T-helper 2 cell treated with Interferon-gamma antibody and Interleukin-4, amounts not matched to agents 5 μg/mL and 100 μg/mL, for 36 hours (primary cell): ENCODE measurements around the gene MANSC1.

Experiments
- DNase-seq: peaks from one replicate; pipeline ENCODE4 v3.0.0; 2021; ENCODE audit warnings: low spot score
- H3K27ac Mint-ChIP-seq: one replicate; pipeline ENCODE4 v1.8.0; 2021; ENCODE audit warnings: mild to moderate bottlenecking, mixed read lengths
- H3K27me3 Mint-ChIP-seq: one replicate; pipeline ENCODE4 v1.8.0; 2021; ENCODE audit warnings: low read depth, mixed read lengths
- H3K36me3 Mint-ChIP-seq: one replicate; pipeline ENCODE4 v1.8.0; 2021; ENCODE audit warnings: low read depth, mixed read lengths
- H3K4me1 Mint-ChIP-seq: one replicate; pipeline ENCODE4 v1.8.0; 2021; ENCODE audit warnings: low read depth, mixed read lengths
- H3K4me3 Mint-ChIP-seq: one replicate; pipeline ENCODE4 v1.8.0; 2022; ENCODE audit warnings: mild to moderate bottlenecking, moderate library complexity, mixed read lengths
- H3K9me3 Mint-ChIP-seq: one replicate; pipeline ENCODE4 v1.8.0; 2021; ENCODE audit warnings: mixed read lengths

MANSC1 gene

GRCh38 chr12:12349711-12350665 is at the start of gene MANSC1:
Gene MANSC1 (minus strand): TSS chr12:12350242. CDS start chr12:12343314, 6,928 bp downstream.
- peak; percentile 27 for DNase-seq
- H3K9me3 Mint-ChIP-seq = no peaks in the 10 kb centered on the region
- peaks cover 7% of the 10 kb centered on the region for H3K27me3 Mint-ChIP-seq
- peak within 1 kb of the TSS; percentile 19 for H3K27ac Mint-ChIP-seq
- H3K4me3 Mint-ChIP-seq = peak within 1 kb of the TSS; percentile 70
- no peaks in the 10 kb centered on the region for H3K36me3 Mint-ChIP-seq
- H3K4me1 Mint-ChIP-seq = peaks cover 16% of the 10 kb centered on the region

- peaks cover 8% of the 10 kb centered on the region for H3K9me3 Mint-ChIP-seq
- no peaks in the 10 kb centered on the region for H3K27me3 Mint-ChIP-seq
- no peak overlapping the region for H3K4me3 Mint-ChIP-seq
- H3K27ac Mint-ChIP-seq = no peak overlapping the region
- DNase-seq = no peak
- peaks cover 32% of the 10 kb centered on the region for H3K4me1 Mint-ChIP-seq
- peaks cover 19% of the 10 kb centered on the region for H3K36me3 Mint-ChIP-seq
Measured at GRCh38 chr12:12399161-12399560, 49.1 kb upstream of the MANSC1 start.

- H3K36me3 Mint-ChIP-seq = peaks cover 19% of the 10 kb centered on the region
- no peaks in the 10 kb centered on the region for H3K27me3 Mint-ChIP-seq
- peaks cover 8% of the 10 kb centered on the region for H3K9me3 Mint-ChIP-seq
- no peak for DNase-seq
- no peak overlapping the region for H3K4me3 Mint-ChIP-seq
- H3K27ac Mint-ChIP-seq = peak overlapping the region; percentile 20
- peaks cover 25% of the 10 kb centered on the region for H3K4me1 Mint-ChIP-seq
Measured at GRCh38 chr12:12398026-12398859, 48.2 kb upstream of the MANSC1 start.

GRCh38 chr12:12397184-12397583 is 47.1 kb upstream of the MANSC1 start:
- H3K27me3 Mint-ChIP-seq = no peaks in the 10 kb centered on the region
- DNase-seq = no peak
- peaks cover 19% of the 10 kb centered on the region for H3K36me3 Mint-ChIP-seq
- H3K27ac Mint-ChIP-seq = no peak overlapping the region
- H3K4me1 Mint-ChIP-seq = peaks cover 24% of the 10 kb centered on the region
- H3K4me3 Mint-ChIP-seq = no peak overlapping the region
- H3K9me3 Mint-ChIP-seq = peaks cover 8% of the 10 kb centered on the region

- DNase-seq = no peak
- Mint-ChIP-seq H3K36me3 (peaks cover 16% of the 10 kb centered on the region), H3K4me3 (no peak overlapping the region), H3K4me1 (peaks cover 24% of the 10 kb centered on the region), H3K27me3 (no peaks in the 10 kb centered on the region), H3K9me3 (peaks cover 8% of the 10 kb centered on the region), H3K27ac (no peak overlapping the region)
Measured at GRCh38 chr12:12396694-12397093, 46.7 kb upstream of the MANSC1 start.

GRCh38 chr12:12393171-12393570 is 43.1 kb upstream of the MANSC1 start:
- Mint-ChIP-seq H3K36me3 (peaks cover 23% of the 10 kb centered on the region), H3K4me1 (peaks cover 28% of the 10 kb centered on the region), H3K27me3 (no peaks in the 10 kb centered on the region), H3K4me3 (no peak overlapping the region), H3K9me3 (no peaks in the 10 kb centered on the region), H3K27ac (no peak overlapping the region)
- no peak for DNase-seq

- Mint-ChIP-seq H3K27me3 (no peaks in the 10 kb centered on the region), H3K4me1 (peaks cover 32% of the 10 kb centered on the region), H3K4me3 (no peak overlapping the region), H3K36me3 (peaks cover 26% of the 10 kb centered on the region), H3K27ac (no peak overlapping the region), H3K9me3 (no peaks in the 10 kb centered on the region)
- DNase-seq = no peak
Measured at GRCh38 chr12:12392413-12392812, 42.4 kb upstream of the MANSC1 start.

- no peak for DNase-seq
- peaks cover 46% of the 10 kb centered on the region for H3K4me1 Mint-ChIP-seq
- H3K27me3 Mint-ChIP-seq = no peaks in the 10 kb centered on the region
- peaks cover 4% of the 10 kb centered on the region for H3K9me3 Mint-ChIP-seq
- H3K36me3 Mint-ChIP-seq = peaks cover 39% of the 10 kb centered on the region
- peak overlapping the region; percentile 76 for H3K27ac Mint-ChIP-seq
- H3K4me3 Mint-ChIP-seq = peak overlapping the region; percentile 59
Measured at GRCh38 chr12:12387501-12387900, 37.5 kb upstream of the MANSC1 start.

GRCh38 chr12:12384571-12385340 is 34.7 kb upstream of the MANSC1 start:
- Mint-ChIP-seq H3K4me3 (peak overlapping the region; percentile 74), H3K27ac (peak overlapping the region; percentile 98), H3K27me3 (no peaks in the 10 kb centered on the region), H3K9me3 (peaks cover 12% of the 10 kb centered on the region), H3K4me1 (peaks cover 48% of the 10 kb centered on the region), H3K36me3 (peaks cover 39% of the 10 kb centered on the region)
- peak; percentile 62 for DNase-seq

GRCh38 chr12:12381982-12382381 is 31.9 kb upstream of the MANSC1 start:
- H3K27ac Mint-ChIP-seq = no peak overlapping the region

GRCh38 chr12:12380949-12381593 is 31.0 kb upstream of the MANSC1 start:
- H3K27ac Mint-ChIP-seq = peak overlapping the region; percentile 49

More at GRCh38 chr12:12381982-12382381, 31.9 kb upstream of the MANSC1 start:
- peaks cover 46% of the 10 kb centered on the region for H3K4me1 Mint-ChIP-seq
- no peaks in the 10 kb centered on the region for H3K27me3 Mint-ChIP-seq
- H3K4me3 Mint-ChIP-seq = no peak overlapping the region
- peaks cover 35% of the 10 kb centered on the region for H3K36me3 Mint-ChIP-seq
- no peak for DNase-seq
- peaks cover 12% of the 10 kb centered on the region for H3K9me3 Mint-ChIP-seq

GRCh38 chr12:12379831-12380730 is 30.0 kb upstream of the MANSC1 start:
- no peak for DNase-seq
- Mint-ChIP-seq H3K27ac (peak overlapping the region; percentile 93), H3K36me3 (peaks cover 36% of the 10 kb centered on the region), H3K9me3 (peaks cover 12% of the 10 kb centered on the region), H3K4me1 (peaks cover 48% of the 10 kb centered on the region), H3K4me3 (peak overlapping the region; percentile 50), H3K27me3 (no peaks in the 10 kb centered on the region)

More at GRCh38 chr12:12380949-12381593, 31.0 kb upstream of the MANSC1 start:
- Mint-ChIP-seq H3K4me3 (no peak overlapping the region), H3K9me3 (peaks cover 12% of the 10 kb centered on the region), H3K27me3 (no peaks in the 10 kb centered on the region), H3K4me1 (peaks cover 51% of the 10 kb centered on the region), H3K36me3 (peaks cover 38% of the 10 kb centered on the region)
- DNase-seq = no peak
